Heart right ventricle (tissue), 16 donors: ENCODE data around the gene TIMP4. TPM values are rescaled to one million over a fixed set of nuclear protein-coding genes. Genes with fewer than 3 reads are reported as not detected.
A peak's percentile ranks its signal among the peaks of the same experiment; 100 is the strongest.

Source experiments
- ATAC-seq, 8 donors: fragments of 200-7000 bp; cut with Tn5 transposase; one replicate each; pipeline ENCODE4 v1.9.1; 2020; ENCODE audit warnings: mild to moderate bottlenecking in 8 of 8, moderate library complexity in 8 of 8, moderate number of reproducible peaks in 1 of 8
- DNase-seq, 2 donors: peaks; one replicate each; pipeline ENCODE4 v3.0.0-alpha.2; 2020
- H3K27ac ChIP-seq, 10 donors: fragments of 200-600 bp; sonication (generic) in 2 of 10; one replicate each; pipeline versions ENCODE4 v1.5.0 to v1.8.0; 2020 to 2022; ENCODE audit warnings: mild to moderate bottlenecking in 3 of 10
- H3K27me3 ChIP-seq, 7 donors: fragments of 200-600 bp; one replicate each; pipeline ENCODE4 v1.8.0; 2021 to 2022; ENCODE audit warnings: mild to moderate bottlenecking in 2 of 7
- H3K36me3 ChIP-seq, 9 donors: fragments of 200-600 bp; sonication (generic) in 1 of 9; one replicate each; pipeline versions ENCODE4 v1.5.0 to v1.8.0; 2020 to 2022; ENCODE audit warnings: mild to moderate bottlenecking in 2 of 9
- H3K4me1 ChIP-seq, 9 donors: fragments of 200-600 bp; sonication (generic) in 1 of 9; one replicate each; pipeline versions ENCODE4 v1.5.0 to v1.8.0; 2020 to 2022; ENCODE audit warnings: mild to moderate bottlenecking in 4 of 9
- H3K4me3 ChIP-seq, 10 donors: fragments of 200-600 bp; sonication (generic) in 2 of 10; one replicate each; pipeline versions ENCODE4 v1.5.0 to v1.8.0; 2020 to 2022; ENCODE audit warnings: mild to moderate bottlenecking in 7 of 10, moderate library complexity in 2 of 10
- H3K9me3 ChIP-seq, 11 donors: fragments of 200-600 bp in 10 of 11; sonication (generic) in 2 of 11; one replicate each; pipeline versions ENCODE4 v1.5.0 to v1.8.0; 2013 to 2022; ENCODE audit warnings: mild to moderate bottlenecking in 2 of 11, control low read depth in 1 of 11, moderate library complexity in 1 of 11
- CTCF ChIP-seq, 9 donors: fragments of 200-600 bp; sonication (generic) in 2 of 9; IDR thresholded peaks; one replicate each; pipeline versions ENCODE4 v1.5.0 to v1.8.0; 2021 to 2022; ENCODE audit warnings: antibody characterized with exemption in 9 of 9, mild to moderate bottlenecking in 5 of 9, moderate library complexity in 1 of 9
- WGBS, 2 donors: extraction: QIAGEN DNeasy Blood & Tissue Kit; methylation state at CpG; one replicate each; pipeline ENCODE4 v1.1.7; 2013; ENCODE audit warnings: inconsistent platforms in 1 of 2; 5-methylcytosine and 5-hydroxymethylcytosine counted together
- intact Hi-C, 10 donors: fragments of 100-400 bp; cut with DNase I; formaldehyde crosslinking; loops; one replicate each; pipeline versions ENCODE4 v1.11.1 to v1.14.2; 2022
- polyA plus RNA-seq, 2 donors: library from polyadenylated mRNA; stranded (reverse); fragments of 200-250 nt; gene quantifications; one replicate each; pipeline ENCODE4 v1.2.3, GENCODE V29; 2013
- total RNA-seq, 10 donors: library from RNA; stranded (reverse); fragmentation: NEBNext Ultra II Directional in 3 of 10; extraction: Animal tissue kit (Norgen Biotek cat#: 25700) in 3 of 10; gene quantifications; one replicate each; pipeline versions ENCODE4 v1.2.1 to v1.2.4, GENCODE V29; 2021 to 2023
- donor health status: Arrhythmogenic right ventricular cardiomyopathy.
- donor health status: ischemic (EF 13 %, LVEDD 7.1; RV severe dilation, severe dysfunction).
- donor health status: healthy with polysubstance abuse.
- donor health status: DM: no; HTN: yes; CAD: no.
- donor health status: DM: no; HTN: no; CAD: no.
- donor health status: ischemic (EF 25% LVEDD 6.9; RV normal size, moderate dysfunction).
- donor health status: ischemic (EF 25% LVEDD 5.7; RV mildly dilated, moderate dysfunction).
- donor health status: healthy.
- donor health status: DM: yes; HTN: yes; CAD: no.
- donor health status: Ischemic cardiomyopathy.
- donor health status: ischemic (EF 35%, LVEDD 5.7; RV mildly dilated, moderate dysfunction).
- donor health status: nonischemic (EF 11% LVEDD 7.7; RV severe dilation, severe dysfunction).
- donor health status: DM: yes; HTN: yes; CAD: no.
- donor health status: PGD.
- donor health status: ischemic (EF 29% LVEDD 5.4; RV normal size, mild dysfunction).
- donor health status: nonischemic (EF 23%, LVEDD 6.1; RV moderate dilation, normal function).

The TIMP4 gene
- total and polyA plus RNA-seq, 12 donors, result 2.7 to 41.4 (median 8.0) TPM

GRCh38 chr3:12155828-12156227 lies 2.9 kb downstream of the TIMP4 start:
- peaks cover 7 to 43% (median 33%) of the 10 kb centered on the region in 9 donors for H3K4me1 ChIP-seq
- no peak for DNase-seq
- 81 to 83% methylated on average over 2 of the region's 2 CpGs for WGBS, 2 donors
- TF ChIP-seq CTCF (IDR thresholded peaks at IDR 0.05), result no peak
- peak in 5 of 8 donors; percentile 12 to 88 (median 74) for ATAC-seq
- no peak overlapping the region for H3K4me3 ChIP-seq
- peaks cover 0 to 25% (median 0%) of the 10 kb centered on the region in 9 donors for H3K36me3 ChIP-seq
- intact Hi-C loops, result no loop called here
- H3K27me3 ChIP-seq, result peaks cover 0 to 10% (median 0%) of the 10 kb centered on the region in 7 donors
- no peaks in the 10 kb centered on the region for H3K9me3 ChIP-seq
- peak overlapping the region in 4 of 10 donors; percentile 2 to 39 (median 20) for H3K27ac ChIP-seq

GRCh38 chr3:12155264-12155663 lies 3.4 kb downstream of the TIMP4 start:
- ATAC-seq (no peak), DNase-seq (no peak)
- no peak for TF ChIP-seq CTCF (IDR thresholded peaks at IDR 0.05)
- peaks cover 0 to 10% (median 0%) of the 10 kb centered on the region in 7 donors for H3K27me3 ChIP-seq
- H3K9me3 ChIP-seq, result no peaks in the 10 kb centered on the region
- H3K27ac ChIP-seq, result peak overlapping the region in 3 of 10 donors; percentile 6 to 39 (median 35)
- H3K36me3 ChIP-seq, result peaks cover 0 to 25% (median 0%) of the 10 kb centered on the region in 9 donors
- intact Hi-C loops, result no loop called here
- peaks cover 7 to 43% (median 34%) of the 10 kb centered on the region in 9 donors for H3K4me1 ChIP-seq
- no peak overlapping the region for H3K4me3 ChIP-seq

- WGBS, 2 donors, result 73 to 90% methylated on average over 1 of the region's 1 CpG
Measured at GRCh38 chr3:12154151-12154550, 4.6 kb downstream of the TIMP4 start.

GRCh38 chr3:12150112-12150511 lies 8.6 kb downstream of the TIMP4 start:
- Histone ChIP-seq H3K36me3 (peaks cover 0 to 25% (median 0%) of the 10 kb centered on the region in 9 donors), H3K4me3 (no peak overlapping the region), H3K9me3 (no peaks in the 10 kb centered on the region), H3K27me3 (no peaks in the 10 kb centered on the region), H3K4me1 (peaks cover 3 to 31% (median 21%) of the 10 kb centered on the region in 9 donors), H3K27ac (peak overlapping the region in 4 of 10 donors; percentile 5 to 88 (median 71))
- DNase-seq (no peak), ATAC-seq (no peak)
- TF ChIP-seq CTCF (IDR thresholded peaks at IDR 0.05), result no peak
- intact Hi-C loops, result no loop called here
- 73 to 77% methylated on average over 2 of the region's 2 CpGs for WGBS, 2 donors

More at GRCh38 chr3:12154151-12154550, 4.6 kb downstream of the TIMP4 start:
- H3K4me1 ChIP-seq, result peaks cover 6 to 38% (median 31%) of the 10 kb centered on the region in 9 donors
- no peaks in the 10 kb centered on the region for H3K9me3 ChIP-seq
- TF ChIP-seq CTCF (IDR thresholded peaks at IDR 0.05), result no peak
- no peak overlapping the region for H3K4me3 ChIP-seq
- ATAC-seq (no peak), DNase-seq (no peak)
- H3K27me3 ChIP-seq, result peaks cover 0 to 8% (median 0%) of the 10 kb centered on the region in 7 donors
- peaks cover 0 to 25% (median 0%) of the 10 kb centered on the region in 9 donors for H3K36me3 ChIP-seq
- intact Hi-C loops, result no loop called here
- no peak overlapping the region for H3K27ac ChIP-seq
